Measurements from ENCODE around the gene PANX1. TPM values are rescaled to one million over a fixed set of nuclear protein-coding genes. Genes with fewer than 3 reads are reported as not detected.

Gene PANX1
- total RNA-seq, 1 experiment from 2014 or later = 21.9 TPM

DNA sequence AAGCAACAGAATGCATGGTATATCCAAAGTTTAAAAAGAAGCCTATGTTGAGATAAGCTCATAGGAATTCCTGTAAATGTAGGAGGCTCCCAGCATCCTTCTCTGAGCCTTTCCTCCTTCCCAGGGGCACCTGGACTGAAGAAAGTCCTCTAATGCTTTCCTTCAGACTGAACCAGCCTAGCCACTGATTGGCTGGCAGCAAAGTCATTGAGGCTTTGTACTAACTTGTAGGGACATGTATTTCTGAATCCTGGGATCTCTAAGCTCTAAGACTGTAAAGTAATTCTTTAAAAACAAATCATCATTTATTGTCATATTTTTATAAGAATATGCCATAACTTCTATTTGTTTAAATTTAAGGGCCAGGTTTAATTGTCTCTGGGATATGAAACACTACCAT is 23.9 kb upstream of the PANX1 start:
- Histone ChIP-seq H2AFZ (ENCODE audit: low read depth, low read length, poor library complexity, severe bottlenecking) (no peak overlapping the region), H3K4me1 (ENCODE audit: control insufficient read depth in 1 of 2, insufficient read depth in 2 of 2, low read length in 2 of 2) (no peaks in the 10 kb centered on the region), H3K27ac (ENCODE audit: low read depth, low read length) (no peak overlapping the region), H3K36me3 (ENCODE audit: control insufficient read depth in 1 of 2, insufficient read depth in 2 of 2, low read length in 2 of 2) (no peaks in the 10 kb centered on the region), H3K9me2 (ENCODE audit: insufficient read depth) (no peaks in the 10 kb centered on the region), H3K9me3 (ENCODE audit: control insufficient read depth in 1 of 2, insufficient read depth in 1 of 2, low read depth in 1 of 2, low read length in 2 of 2) (no peaks in the 10 kb centered on the region), H4K20me1 (ENCODE audit: insufficient read depth) (no peaks in the 10 kb centered on the region), H3K9ac (ENCODE audit: low read length) (no peak overlapping the region), H3K27me3 (ENCODE audit: insufficient read depth, low read length) (no peaks in the 10 kb centered on the region), H3K4me2 (ENCODE audit: low read length) (no peak overlapping the region), H3K79me2 (ENCODE audit: insufficient read depth, low read length) (no peaks in the 10 kb centered on the region), H3K4me3 (replicated peaks in 1 of 2; ENCODE audit: low read depth in 1 of 2, low read length in 2 of 2) (no peak overlapping the region)
- ATAC-seq = no peak
- intact Hi-C loops (cut with micrococcal nuclease) = loop anchor here (5.0 kb wide), 1 partner anchor 182 kb away; no protein-coding TSS in a partner anchor
- TF ChIP-seq, protein P1, sequence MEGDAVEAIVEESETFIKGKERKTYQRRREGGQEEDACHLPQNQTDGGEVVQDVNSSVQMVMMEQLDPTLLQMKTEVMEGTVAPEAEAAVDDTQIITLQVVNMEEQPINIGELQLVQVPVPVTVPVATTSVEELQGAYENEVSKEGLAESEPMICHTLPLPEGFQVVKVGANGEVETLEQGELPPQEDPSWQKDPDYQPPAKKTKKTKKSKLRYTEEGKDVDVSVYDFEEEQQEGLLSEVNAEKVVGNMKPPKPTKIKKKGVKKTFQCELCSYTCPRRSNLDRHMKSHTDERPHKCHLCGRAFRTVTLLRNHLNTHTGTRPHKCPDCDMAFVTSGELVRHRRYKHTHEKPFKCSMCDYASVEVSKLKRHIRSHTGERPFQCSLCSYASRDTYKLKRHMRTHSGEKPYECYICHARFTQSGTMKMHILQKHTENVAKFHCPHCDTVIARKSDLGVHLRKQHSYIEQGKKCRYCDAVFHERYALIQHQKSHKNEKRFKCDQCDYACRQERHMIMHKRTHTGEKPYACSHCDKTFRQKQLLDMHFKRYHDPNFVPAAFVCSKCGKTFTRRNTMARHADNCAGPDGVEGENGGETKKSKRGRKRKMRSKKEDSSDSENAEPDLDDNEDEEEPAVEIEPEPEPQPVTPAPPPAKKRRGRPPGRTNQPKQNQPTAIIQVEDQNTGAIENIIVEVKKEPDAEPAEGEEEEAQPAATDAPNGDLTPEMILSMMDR (IDR thresholded peaks at IDR 0.05 in 2 of 3, conservative IDR thresholded peaks at IDR 0.05 in 1 of 3; ENCODE audit: borderline replicate concordance in 1 of 3, insufficient read depth in 1 of 3, low read depth in 2 of 3, low read length in 2 of 3) = no peak
- no peak for TF ChIP-seq EZH2phosphoT487 (IDR thresholded peaks at IDR 0.05; ENCODE audit: borderline replicate concordance)
- TF ChIP-seq ELF1 (IDR thresholded peaks at IDR 0.05; ENCODE audit: borderline replicate concordance, low read depth) = no peak
- no peak for TF ChIP-seq FOSL1 (IDR thresholded peaks at IDR 0.05; ENCODE audit: low read depth)
- no peak for TF ChIP-seq SRF (IDR thresholded peaks at IDR 0.05; ENCODE audit: low read depth)
- no peak for TF ChIP-seq YY1 (IDR thresholded peaks at IDR 0.05; ENCODE audit: extremely low read depth, insufficient replicate concordance, low read depth, low read length)
- TF ChIP-seq, protein P2, sequence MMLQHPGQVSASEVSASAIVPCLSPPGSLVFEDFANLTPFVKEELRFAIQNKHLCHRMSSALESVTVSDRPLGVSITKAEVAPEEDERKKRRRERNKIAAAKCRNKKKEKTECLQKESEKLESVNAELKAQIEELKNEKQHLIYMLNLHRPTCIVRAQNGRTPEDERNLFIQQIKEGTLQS (IDR thresholded peaks at IDR 0.05) = no peak
- TF ChIP-seq EZH2 (IDR thresholded peaks at IDR 0.05) = no peak
- no peak for TF ChIP-seq POLR2A (IDR thresholded peaks at IDR 0.05; ENCODE audit: borderline replicate concordance, extremely low read depth, insufficient read depth, insufficient read length)
- TF ChIP-seq POLR2AphosphoS5 (IDR thresholded peaks at IDR 0.05; ENCODE audit: low read depth, low read length) = no peak
- no peak for TF ChIP-seq JUND (IDR thresholded peaks at IDR 0.05)
- TF ChIP-seq, protein P3, sequence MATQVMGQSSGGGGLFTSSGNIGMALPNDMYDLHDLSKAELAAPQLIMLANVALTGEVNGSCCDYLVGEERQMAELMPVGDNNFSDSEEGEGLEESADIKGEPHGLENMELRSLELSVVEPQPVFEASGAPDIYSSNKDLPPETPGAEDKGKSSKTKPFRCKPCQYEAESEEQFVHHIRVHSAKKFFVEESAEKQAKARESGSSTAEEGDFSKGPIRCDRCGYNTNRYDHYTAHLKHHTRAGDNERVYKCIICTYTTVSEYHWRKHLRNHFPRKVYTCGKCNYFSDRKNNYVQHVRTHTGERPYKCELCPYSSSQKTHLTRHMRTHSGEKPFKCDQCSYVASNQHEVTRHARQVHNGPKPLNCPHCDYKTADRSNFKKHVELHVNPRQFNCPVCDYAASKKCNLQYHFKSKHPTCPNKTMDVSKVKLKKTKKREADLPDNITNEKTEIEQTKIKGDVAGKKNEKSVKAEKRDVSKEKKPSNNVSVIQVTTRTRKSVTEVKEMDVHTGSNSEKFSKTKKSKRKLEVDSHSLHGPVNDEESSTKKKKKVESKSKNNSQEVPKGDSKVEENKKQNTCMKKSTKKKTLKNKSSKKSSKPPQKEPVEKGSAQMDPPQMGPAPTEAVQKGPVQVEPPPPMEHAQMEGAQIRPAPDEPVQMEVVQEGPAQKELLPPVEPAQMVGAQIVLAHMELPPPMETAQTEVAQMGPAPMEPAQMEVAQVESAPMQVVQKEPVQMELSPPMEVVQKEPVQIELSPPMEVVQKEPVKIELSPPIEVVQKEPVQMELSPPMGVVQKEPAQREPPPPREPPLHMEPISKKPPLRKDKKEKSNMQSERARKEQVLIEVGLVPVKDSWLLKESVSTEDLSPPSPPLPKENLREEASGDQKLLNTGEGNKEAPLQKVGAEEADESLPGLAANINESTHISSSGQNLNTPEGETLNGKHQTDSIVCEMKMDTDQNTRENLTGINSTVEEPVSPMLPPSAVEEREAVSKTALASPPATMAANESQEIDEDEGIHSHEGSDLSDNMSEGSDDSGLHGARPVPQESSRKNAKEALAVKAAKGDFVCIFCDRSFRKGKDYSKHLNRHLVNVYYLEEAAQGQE (IDR thresholded peaks at IDR 0.05; ENCODE audit: low read depth) = no peak
- BruUV-seq (replicated peaks) = no TSS peak
- ChIA-PET POLR2A (no interaction called here), CTCF (no interaction called here), RAD21 (ENCODE audit: low non-redundant PET in 1 of 2, low total read pairs in 2 of 2, uncharacterized antibody in 2 of 2, unreplicated experiment in 2 of 2) (no interaction called here)
- no peak for DNase-seq (ENCODE audit: low read depth, low spot score)

All from HCT116 (cell line).